Embryonic facial prominence (tissue), 1 donor: Measurements from ENCODE around the gene TFF2.

ENCODE experiments used
- DNase-seq: peaks from one replicate; pipeline ENCODE4 v3.0.0-alpha.2; 2016; ENCODE audit errors: extremely low spot score

The TFF2 gene, protein sequence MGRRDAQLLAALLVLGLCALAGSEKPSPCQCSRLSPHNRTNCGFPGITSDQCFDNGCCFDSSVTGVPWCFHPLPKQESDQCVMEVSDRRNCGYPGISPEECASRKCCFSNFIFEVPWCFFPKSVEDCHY

DNA sequence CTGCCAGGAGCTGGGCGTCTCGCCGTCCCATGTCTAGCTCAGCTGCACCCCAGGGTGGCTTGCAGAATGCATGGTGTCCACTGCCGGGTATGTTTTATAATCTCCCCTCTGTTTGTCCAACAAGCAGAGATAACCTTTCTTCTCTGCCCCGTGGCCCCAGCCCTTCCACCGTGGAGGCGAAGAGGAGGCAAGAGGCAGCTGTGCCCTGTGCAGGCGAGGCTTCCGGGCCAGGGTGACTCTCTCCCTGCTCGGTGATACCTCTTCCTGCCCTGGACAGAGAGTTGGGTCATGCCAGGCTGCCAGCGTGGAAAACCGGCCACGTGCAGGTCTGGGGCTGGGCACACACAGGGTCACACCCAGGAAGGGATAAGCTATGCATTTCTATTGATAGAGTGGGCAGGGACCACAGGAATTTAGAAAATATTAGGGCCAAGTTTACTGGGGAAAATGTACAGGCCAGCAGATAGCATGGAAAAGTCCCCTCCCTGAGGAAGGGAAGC is at the start of gene TFF2:
TSS of gene TFF2 (minus strand) at position 68 of the 500 bp plus-strand sequence. CDS start at position 31, 37 bp downstream.
- DNase-seq = no peak

DNA sequence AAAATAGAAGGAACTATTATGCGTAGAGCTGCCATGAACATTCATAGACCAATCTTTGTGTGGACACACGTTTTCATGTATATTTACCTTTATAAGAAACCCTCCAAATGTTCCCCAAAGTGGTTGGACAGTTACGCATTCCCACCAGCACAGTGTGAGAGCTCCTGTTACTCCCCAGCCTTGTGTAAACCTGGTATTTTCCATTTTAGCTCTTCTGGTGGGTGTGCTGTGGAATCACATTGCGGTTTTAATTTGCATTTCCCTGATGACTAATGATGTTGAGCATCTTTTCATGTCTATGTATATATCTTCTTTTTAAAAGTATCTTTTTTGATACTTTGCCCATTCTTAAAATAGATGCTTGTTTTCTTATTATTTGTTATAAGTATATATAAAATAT is 49.7 kb upstream of the TFF2 start:
- no peak for DNase-seq

DNA sequence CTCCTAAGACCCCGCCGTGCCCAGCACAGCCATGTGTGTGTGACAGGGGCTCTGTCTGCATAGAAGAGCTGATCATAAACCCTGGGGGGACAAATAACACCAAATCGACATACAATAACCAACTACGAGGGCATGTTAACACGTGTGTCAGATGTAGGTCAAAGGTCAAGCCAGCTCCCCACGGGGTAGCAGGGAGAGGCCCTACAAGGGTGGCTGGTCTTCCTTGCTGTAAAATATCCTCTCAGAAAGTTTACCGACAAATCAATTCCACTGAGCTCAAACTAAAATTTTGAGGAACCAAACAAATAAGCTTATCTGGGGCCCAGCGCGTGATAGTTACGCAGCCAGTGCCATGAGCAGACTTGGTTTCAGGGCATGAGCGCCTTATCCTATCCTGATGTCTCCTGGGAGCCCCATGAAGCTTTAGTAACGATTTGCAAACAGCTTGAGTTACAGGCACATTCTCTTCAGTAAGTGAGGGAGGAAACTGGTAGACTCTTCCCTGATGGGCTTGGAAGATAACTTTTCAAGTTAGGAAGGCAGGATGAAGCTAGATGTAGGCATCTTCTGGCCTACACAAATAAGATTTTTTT is 47.7 kb upstream of the TFF2 start:
- DNase-seq = no peak

DNA sequence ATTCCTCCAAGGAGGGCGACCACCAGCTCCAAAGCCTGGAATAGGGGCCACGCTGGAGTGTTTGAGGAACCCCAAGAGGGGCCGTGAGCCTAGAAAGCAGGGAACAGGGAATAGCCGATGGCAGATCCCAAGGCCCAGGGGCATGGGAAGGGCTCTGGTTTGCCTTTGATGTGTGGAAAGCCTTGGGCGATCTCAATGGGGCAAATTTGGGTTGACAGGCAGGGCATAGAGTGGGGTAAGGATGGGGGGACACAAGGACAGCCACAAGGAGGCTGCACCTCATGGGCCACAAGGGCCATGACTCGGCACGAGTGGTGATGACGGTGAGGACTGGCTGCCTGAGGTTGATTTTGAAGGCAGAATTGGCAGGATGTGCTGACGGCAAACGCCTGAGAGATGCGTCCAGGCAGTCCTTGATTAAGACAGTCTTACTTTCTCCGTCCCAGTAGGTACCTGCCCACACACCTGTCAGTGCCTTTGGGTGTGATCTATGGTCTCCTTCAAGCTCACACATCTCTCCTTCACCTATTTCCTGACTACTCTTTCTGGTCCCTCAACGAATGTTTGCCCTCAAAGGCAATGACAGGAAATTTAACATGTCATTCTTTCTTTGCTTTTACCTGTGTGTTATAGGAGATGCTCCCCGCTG is 47.1 kb upstream of the TFF2 start:
- DNase-seq = no peak

DNA sequence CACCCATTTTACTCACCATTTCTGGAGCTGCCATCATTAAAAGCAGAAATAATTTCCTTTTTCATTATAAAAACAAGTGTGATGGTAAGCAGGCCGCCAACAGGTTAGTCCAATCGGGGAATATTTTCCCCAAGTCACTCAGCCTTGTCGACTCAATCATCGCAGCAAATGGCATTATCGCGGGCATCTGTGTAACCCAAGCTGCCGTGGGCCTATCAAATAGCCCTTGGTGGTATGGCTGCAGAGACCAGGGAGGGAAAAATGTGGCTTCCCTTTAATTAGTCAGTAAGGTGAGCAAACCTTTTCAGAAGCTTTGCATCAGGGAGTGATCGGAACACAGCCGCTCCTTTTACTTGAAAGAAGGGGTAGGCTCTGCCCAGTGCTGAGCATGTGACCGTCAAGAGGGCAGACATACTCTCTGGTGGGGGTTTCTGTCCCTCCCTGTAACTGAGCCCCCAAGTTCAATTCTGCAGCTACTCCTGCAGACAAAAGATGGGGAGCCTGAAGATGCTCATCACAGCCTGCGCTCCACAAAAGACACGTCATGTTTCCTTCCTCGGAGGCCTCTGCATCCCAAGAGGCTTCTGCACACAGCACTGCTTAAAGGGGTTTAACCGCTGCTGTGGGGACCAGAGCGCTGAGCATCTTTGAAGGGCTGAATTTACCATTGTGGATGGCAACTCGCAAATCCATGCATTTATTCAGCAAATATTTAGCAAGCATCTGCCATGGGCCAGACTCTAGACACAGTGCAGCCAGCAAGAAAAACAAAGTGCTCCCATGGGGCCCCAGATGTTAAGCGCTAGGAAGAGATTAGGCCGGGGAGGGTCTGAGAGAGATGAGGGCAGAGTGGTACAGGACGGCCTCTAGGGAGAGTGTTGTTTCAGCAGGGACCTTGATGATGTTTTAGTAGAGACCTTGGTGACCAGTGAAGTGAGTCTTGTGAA is 46.3 kb upstream of the TFF2 start:
- DNase-seq = no peak

DNA sequence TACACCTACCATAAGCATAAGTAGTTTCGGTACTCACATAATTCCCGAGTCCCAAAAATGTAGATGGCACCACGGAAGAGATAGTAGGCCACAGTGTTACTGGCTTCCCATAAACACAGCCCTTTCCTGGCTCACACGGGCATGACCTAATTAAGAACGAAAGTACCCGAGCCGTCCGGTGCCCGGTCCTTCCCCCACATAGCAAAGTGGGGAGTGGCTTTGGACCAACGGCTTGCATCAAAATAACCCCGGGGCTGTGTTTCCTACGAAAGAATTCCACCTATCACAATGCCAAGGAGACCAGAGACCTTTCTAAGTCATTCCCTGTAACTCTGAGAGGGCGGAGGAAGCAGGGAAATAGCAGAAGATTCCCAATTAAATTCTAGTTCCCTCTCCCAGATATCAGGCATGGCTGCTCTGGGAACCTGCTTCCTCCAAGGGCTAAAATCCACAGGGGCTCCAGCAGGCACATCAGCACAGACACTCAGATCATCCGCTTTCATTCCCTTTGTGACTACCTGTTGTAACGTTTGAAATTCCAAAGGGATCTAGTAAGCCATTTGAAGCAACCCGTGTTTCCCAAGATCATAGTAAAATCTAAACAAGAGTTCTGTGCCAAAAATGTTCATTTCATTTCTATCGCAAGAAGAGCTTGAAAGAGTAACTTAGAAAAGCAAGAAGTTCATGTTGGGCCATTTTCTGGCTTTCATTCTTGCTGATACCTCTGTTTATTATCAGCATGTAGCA is 45.3 kb upstream of the TFF2 start, which contains the start of gene TMPRSS3:
TSS of gene TMPRSS3 (minus strand) at position 148 of the 747 bp plus-strand sequence. CDS start 635 bp downstream, outside the sequence.
- DNase-seq = no peak

DNA sequence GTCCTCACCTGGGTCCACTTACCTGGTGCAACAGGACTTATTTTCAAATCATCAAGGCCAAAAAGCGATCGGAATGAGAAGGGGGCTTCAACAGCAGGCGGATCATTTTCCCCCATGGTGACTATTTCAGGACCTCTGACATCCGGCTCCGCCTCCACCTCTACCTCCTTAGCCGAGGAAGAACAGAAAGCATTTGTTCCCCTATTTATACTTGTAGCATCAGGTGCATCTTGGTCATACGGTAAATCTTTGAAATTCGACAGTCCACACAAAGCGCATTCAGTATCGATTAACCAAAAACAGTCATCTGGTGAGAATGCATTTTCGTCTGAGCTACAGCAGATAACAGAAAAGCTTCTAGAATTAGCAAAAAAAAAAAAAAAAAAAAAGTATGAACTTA is 44.5 kb upstream of the TFF2 start:
- DNase-seq = no peak

DNA sequence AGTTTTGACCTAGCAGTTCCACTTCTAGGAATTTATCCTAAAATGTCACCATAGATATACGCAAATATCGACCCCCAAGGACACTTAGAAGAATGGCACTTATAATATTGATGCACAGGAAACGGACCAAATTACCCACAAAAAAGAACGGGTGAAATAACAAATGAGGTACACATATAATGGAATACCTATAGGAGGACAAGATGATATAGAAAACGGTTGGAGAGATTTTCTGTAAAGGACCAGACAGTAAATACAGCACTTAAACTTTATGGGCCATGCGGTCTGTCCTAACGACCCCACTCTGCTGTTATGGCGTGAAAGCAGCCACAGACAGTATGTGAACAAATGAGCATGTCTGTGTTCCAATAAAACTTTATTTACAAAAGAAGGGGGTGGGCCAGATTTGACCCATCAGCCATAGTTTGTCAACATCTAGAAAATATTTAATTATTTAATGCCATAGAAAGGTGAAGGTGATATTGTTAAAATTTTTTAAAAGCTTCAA is 42.7 kb upstream of the TFF2 start:
- DNase-seq = no peak

DNA sequence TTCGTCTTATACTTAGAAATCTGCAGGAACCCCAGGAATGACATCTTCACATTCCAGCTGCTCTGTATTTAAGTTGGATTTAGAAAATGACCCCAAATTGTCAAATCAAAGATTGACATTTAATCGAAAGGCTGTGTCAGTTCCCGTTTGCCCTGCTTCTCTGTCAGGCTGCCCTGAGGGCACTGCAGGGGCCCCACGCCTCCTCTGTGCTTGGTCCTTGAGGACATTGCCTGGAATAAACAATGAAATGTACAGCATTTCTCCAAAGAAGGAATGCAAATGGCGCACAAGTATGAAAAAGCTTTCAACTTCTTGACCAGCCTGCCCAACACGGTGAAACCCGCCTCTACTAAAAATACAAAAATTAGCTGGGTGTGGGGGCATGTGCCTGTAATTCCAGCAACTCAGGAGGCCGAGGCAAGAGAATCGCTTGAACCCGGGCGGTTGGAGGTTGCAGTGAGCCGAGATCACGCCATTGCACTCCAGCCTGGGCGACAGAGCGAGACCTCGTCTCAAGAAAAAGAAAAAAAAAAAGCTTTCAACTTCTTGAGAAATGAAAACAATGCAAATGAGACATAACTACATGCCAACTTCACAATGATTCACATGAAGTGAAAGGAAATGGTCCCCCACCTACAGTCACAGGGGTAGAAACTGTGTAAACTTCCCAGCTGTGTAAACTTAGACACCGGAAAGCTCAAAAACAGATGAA is 42.1 kb upstream of the TFF2 start:
- no peak for DNase-seq

DNA sequence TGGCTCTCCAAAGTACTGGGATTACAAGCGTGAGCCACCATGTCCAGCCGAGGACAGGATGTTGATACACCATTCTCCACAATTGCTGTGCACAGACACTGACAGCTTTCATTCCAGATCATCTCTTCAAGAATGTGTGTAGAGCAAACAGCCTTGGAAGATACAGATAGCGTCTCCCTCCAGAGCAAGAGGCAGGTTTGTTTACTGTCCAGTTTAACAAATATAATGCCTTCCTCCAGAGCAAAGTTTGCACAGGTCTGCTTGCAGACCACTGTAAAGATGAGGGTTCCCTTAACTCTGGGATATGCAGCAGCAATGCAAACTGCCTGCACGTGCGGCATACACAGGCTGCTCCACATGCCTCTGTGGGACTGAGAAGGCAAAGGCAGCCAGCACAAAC is 40.5 kb upstream of the TFF2 start:
- no peak for DNase-seq

DNA sequence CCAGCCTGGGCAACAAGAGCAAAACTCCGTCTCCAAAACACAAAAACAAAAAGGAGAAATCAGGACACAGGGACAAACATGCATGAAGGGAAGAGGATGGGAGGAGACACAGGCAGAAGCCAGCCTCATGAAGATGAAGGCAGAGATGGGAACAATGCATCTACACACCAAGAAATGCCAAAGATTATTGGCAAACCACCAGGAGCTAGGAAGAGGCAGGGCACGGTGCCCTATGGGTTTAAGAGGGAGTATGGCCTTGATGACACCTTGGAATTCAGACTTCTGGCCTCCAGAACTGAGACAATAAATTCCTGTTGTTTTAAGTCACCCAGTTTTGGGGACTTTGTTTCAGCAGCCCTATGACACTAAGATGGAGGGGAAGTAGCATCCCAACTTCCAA is 39.9 kb upstream of the TFF2 start:
- no peak for DNase-seq

DNA sequence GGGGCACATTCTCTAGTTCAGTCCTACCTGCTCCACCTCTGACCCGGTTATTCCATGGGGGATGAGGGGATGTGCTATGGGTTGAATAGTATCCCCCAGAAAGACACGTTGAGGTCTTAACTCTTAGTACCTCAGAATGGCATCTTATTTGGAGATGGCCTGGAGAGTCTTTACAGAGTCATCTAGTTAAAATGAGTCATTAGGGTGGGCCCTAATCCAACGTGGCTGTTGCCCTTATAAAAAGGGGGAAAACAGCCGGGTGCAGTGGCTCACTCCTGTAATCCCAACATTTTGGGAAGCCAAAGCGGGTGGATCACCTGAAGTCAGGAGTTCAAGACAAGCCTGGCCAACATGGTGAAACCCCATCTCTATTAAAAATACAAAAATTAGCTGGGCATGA is 39.4 kb upstream of the TFF2 start:
- DNase-seq = no peak

DNA sequence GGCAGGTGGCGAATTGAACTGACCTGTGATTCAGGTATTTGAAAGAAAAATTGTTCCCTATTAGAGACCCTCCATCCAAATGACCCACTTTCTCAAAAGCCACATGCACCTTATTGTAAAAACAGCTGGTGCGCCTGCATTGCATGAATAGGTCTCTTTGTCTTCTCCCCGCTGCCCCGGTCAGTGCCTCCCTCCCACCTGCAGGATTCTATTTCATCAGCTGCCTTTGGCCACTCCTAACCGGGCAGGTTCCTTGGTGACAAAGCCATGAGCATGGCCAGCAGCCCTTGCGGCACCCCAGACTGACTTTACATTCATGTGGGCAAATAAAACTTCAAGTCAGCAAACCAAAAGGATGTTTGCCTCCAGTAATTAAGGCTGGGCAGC is 38.6 kb upstream of the TFF2 start:
- no peak for DNase-seq

DNA sequence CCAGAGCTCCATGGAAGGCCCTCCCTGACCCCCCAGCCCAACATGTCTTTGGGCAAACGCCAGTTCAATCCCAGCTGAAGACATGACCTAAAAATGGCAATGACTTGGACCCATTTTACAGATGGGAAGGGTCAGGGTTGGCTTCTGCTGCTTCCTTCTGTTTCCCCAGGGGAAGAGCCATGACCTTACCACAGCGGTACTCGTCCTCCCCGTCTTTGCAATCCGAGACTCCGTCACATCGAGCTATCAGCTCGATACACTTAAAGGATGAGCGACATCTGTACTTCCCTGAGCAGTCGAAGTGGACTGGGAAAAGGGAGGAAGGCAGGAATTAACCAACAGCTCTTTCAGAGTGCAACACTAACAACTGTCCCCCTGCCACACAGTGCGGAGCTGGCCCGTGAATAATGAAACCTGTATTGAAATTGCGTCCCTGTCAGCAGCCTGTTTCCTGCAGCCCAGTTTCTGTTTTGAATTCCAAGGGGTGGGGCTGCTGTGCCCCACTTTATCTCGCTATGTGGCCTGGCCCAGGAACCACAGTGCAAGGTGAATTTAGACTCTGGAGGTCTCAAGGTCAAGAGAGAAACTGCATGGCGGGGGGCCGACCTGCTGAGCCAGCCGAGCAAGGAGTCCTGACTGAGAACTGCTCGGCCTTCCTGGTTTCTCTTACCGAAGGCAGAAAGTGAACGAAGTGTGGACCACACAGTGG is 38.1 kb upstream of the TFF2 start:
- DNase-seq = no peak

DNA sequence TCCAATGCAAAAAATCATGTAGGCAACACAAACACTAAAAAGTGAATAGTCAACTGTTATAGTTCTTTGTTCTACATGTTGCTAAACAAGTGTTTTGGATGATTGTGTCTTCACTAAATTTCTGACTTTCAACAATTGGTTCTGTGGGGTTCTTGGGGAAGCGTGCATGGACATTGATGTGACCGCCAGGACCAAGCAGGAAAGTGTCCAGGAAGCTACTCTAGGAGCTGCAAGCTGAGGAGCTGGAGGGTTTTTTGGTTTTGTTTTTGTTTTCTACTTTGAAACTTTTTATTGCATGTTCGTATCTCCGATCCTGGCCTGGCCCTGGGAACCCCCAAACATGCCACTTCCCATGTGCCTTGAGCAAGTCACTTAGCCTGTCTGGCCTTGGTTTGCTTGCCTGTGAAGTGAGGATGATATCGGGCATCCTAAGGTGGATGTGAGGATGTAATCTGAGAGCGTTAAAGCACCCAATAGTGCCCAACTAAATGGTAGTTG is 37.1 kb upstream of the TFF2 start:
- no peak for DNase-seq

DNA sequence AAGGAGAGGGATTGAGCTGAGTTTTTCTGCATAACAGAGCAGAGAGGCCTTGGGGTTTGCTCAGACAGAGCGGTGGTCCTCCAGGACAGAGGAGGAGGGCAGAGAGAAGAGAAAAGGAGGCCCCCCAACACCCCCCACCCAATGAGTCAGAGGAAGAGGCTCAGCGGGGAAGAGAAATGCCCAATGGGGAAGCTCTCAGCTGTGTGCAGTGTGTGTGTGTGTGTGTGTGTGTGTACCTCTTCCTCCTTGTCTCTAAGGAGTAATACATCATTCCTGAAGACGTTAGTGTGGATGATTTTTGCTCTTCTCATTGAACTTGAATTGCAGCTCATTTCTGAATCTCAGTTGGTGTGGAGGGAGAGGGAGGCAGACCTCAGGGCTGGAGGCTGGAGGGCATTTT is 36.4 kb upstream of the TFF2 start:
- DNase-seq = no peak

DNA sequence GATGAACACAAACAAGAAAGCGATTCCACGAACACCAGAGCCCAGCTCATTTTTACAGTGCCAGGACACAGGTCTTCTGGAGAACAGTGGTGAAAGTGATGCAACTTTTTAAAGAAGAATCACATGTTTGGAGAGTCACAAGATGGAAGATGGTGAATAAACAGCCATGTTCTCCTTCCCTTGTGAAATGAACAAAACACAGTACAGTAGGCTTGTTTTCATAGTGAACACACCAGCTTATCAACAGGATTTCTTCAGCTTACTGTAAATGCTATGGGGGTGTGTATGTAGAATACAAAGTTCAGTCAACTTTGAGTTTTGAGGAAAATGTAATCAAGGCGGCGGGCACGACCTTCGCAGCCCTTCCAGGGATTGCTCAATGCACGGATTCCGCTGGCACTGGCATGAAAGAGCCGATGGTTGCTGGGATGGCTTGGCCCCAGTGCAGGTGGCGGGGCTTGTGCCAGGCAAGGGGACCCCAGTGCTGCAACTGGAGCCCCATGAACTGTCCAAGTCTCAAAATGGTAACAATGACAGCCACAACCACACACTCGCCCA is 35.3 kb upstream of the TFF2 start:
- no peak for DNase-seq

DNA sequence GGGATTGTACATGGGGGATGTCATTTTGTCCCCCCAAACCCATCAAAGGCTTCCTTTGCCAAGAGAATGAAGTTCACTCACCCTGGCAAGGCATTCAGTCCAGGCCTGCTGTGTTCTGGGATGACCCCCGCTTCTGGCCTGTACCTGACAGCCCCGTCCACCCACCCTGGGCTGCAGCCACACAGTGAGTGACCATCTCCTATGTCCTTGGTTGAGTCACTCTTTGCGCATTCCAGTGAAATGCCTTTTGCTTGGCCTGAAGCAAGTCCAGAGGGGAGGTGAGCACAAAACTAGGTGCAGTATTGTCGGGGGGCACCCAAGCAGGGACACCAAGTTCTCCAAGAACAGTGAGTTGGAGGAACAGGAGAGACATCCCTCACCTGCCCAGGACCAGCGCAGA is 34.8 kb upstream of the TFF2 start:
- no peak for DNase-seq

DNA sequence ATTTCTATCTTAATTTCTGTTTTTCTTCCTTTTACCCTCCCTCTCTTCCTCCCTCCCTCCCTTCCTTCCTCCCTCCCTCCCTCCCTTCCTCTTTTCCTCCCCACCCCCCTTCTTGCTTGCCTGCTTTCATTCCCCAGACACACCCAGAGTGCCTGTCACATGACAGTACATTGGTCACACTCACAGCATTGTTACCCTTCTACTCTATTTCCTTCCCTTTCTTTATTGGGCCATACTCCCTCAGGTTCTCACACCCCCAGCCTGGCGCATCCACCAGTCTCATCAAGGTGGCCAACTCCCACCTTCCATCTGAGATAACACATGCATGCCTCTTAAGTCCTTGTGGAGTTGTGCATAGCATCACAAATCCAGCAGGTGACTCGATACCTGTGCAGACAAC is 34.2 kb upstream of the TFF2 start:
- no peak for DNase-seq
